Loucy (cell line): ENCODE measurements around the gene SCAF8.

Experiments
- H2AFZ ChIP-seq: fragments of 200-600 bp; sonication (generic); 2 replicates; pipeline ENCODE4 v1.6.0; 2016; ENCODE audit warnings: antibody characterized with exemption, mild to moderate bottlenecking, low read length, moderate library complexity
- H3F3A ChIP-seq: fragments of 200-600 bp; 2 replicates; pipeline ENCODE4 v1.6.0; 2016; ENCODE audit warnings: antibody characterized with exemption, low read depth, mild to moderate bottlenecking
- H3K27me3 ChIP-seq: fragments of 200-600 bp; sonication (generic); 2 replicates; pipeline ENCODE4 v1.6.1; 2014; ENCODE audit warnings: low read length, mild to moderate bottlenecking; ENCODE audit not compliant: insufficient read depth, poor library complexity, severe bottlenecking
- H3K36me3 ChIP-seq: fragments of 200-600 bp; sonication (generic); 2 replicates; pipeline ENCODE4 v1.6.1; 2016; ENCODE audit warnings: low read length; ENCODE audit not compliant: insufficient read depth
- H3K4me1 ChIP-seq: fragments of 200-600 bp; sonication (generic); 2 replicates; pipeline ENCODE4 v1.5.1; 2014; ENCODE audit warnings: low read length, mild to moderate bottlenecking; ENCODE audit not compliant: insufficient read depth, poor library complexity, severe bottlenecking
- H3K4me2 ChIP-seq: fragments of 200-600 bp; sonication (generic); 2 replicates; pipeline ENCODE4 v1.6.0; 2014; ENCODE audit warnings: antibody characterized with exemption, low read length, low read depth, mild to moderate bottlenecking; ENCODE audit not compliant: poor library complexity, severe bottlenecking
- H3K4me3 ChIP-seq: fragments of 200-600 bp; sonication (generic); 2 replicates; pipeline ENCODE4 v1.5.1; 2014; ENCODE audit warnings: low read length, mild to moderate bottlenecking, mixed read lengths; ENCODE audit not compliant: poor library complexity, severe bottlenecking
- H3K79me2 ChIP-seq: fragments of 200-600 bp; sonication (generic); 2 replicates; pipeline ENCODE4 v1.6.1; 2014; ENCODE audit warnings: low read length; ENCODE audit not compliant: insufficient read depth
- H3K9ac ChIP-seq: fragments of 200-600 bp; sonication (generic); 2 replicates; pipeline ENCODE4 v1.6.0; 2014; ENCODE audit warnings: mild to moderate bottlenecking, low read depth, low read length, moderate library complexity; ENCODE audit not compliant: poor library complexity, severe bottlenecking
- H3K9me2 ChIP-seq: fragments of 200-600 bp; sonication (generic); replicated peaks from 2 replicates; pipeline ENCODE4 v1.6.1; 2016; ENCODE audit warnings: low read depth, low read length, mixed read lengths
- H3K9me3 ChIP-seq: fragments of 200-600 bp; sonication (generic); 2 replicates; pipeline ENCODE4 v1.6.1; 2014; ENCODE audit warnings: mild to moderate bottlenecking, antibody characterized with exemption, low read length, low read depth; ENCODE audit not compliant: insufficient read depth
- H4K20me1 ChIP-seq: fragments of 200-600 bp; sonication (generic); 2 replicates; pipeline ENCODE4 v1.6.0; 2014; ENCODE audit warnings: antibody characterized with exemption, low read length, mild to moderate bottlenecking; ENCODE audit not compliant: insufficient read depth, poor library complexity, severe bottlenecking
- CTCF ChIP-seq: fragments of 200-600 bp; sonication (generic); conservative IDR thresholded peaks from 2 replicates; pipeline ENCODE4 v1.5.1; 2014; ENCODE audit warnings: mild to moderate bottlenecking, antibody characterized with exemption, low read length
- EZH2phosphoT487 ChIP-seq: fragments of 200-600 bp; IDR thresholded peaks from 2 replicates; pipeline ENCODE4 v1.6.1; 2018; ENCODE audit warnings: antibody characterized with exemption, mild to moderate bottlenecking, moderate library complexity, borderline replicate concordance

The SCAF8 gene

GRCh38 chr6:154862536-154862935 lies 129.3 kb downstream of the SCAF8 start:
- Histone ChIP-seq H3K79me2 (no peaks in the 10 kb centered on the region), H3K4me1 (peaks cover 16% of the 10 kb centered on the region), H3K4me3 (no peak overlapping the region), H3K36me3 (no peaks in the 10 kb centered on the region), H3K9me2 (no peaks in the 10 kb centered on the region), H3F3A (no peaks in the 10 kb centered on the region; the same call in 1 of the 2 replicates), H4K20me1 (peaks cover 2% of the 10 kb centered on the region), H3K9me3 (no peaks in the 10 kb centered on the region), H3K27me3 (no peaks in the 10 kb centered on the region), H3K4me2 (no peak overlapping the region), H3K9ac (no peak overlapping the region), H2AFZ (no peak overlapping the region)
- TF ChIP-seq CTCF (no peak), EZH2phosphoT487 (no peak)

GRCh38 chr6:154864066-154864430 lies 130.8 kb downstream of the SCAF8 start:
- Histone ChIP-seq H3K9me3 (no peaks in the 10 kb centered on the region), H3K36me3 (no peaks in the 10 kb centered on the region), H3K4me2 (no peak overlapping the region), H2AFZ (no peak overlapping the region), H3K9ac (no peak overlapping the region), H3K4me3 (no peak overlapping the region), H3K4me1 (peaks cover 16% of the 10 kb centered on the region), H3F3A (no peaks in the 10 kb centered on the region; the same call in 1 of the 2 replicates), H3K79me2 (no peaks in the 10 kb centered on the region), H3K27me3 (no peaks in the 10 kb centered on the region), H4K20me1 (peaks cover 11% of the 10 kb centered on the region), H3K9me2 (no peaks in the 10 kb centered on the region)
- TF ChIP-seq EZH2phosphoT487 (no peak), CTCF (no peak)

GRCh38 chr6:154865291-154865690 lies 132.1 kb downstream of the SCAF8 start:
- Histone ChIP-seq H3K36me3 (no peaks in the 10 kb centered on the region), H2AFZ (no peak overlapping the region), H3K4me1 (peaks cover 16% of the 10 kb centered on the region), H3K4me3 (no peak overlapping the region), H3K9me2 (no peaks in the 10 kb centered on the region), H3K9ac (no peak overlapping the region), H3K79me2 (no peaks in the 10 kb centered on the region), H3K27me3 (no peaks in the 10 kb centered on the region), H4K20me1 (peaks cover 11% of the 10 kb centered on the region), H3K4me2 (no peak overlapping the region), H3K9me3 (no peaks in the 10 kb centered on the region), H3F3A (no peaks in the 10 kb centered on the region; the same call in 1 of the 2 replicates)
- TF ChIP-seq EZH2phosphoT487 (no peak), CTCF (no peak)
